ENCODE results near the gene C6orf136. TPM values are rescaled to one million over a fixed set of nuclear protein-coding genes. Genes with fewer than 3 reads are reported as not detected.

The C6orf136 gene
- total and polyA plus RNA-seq, 9 of the 15 experiments (the other 6 are each of a cell fraction or from before 2014, with no cell fraction given) = 14.1 to 63.1 (median 18.4) TPM

DNA sequence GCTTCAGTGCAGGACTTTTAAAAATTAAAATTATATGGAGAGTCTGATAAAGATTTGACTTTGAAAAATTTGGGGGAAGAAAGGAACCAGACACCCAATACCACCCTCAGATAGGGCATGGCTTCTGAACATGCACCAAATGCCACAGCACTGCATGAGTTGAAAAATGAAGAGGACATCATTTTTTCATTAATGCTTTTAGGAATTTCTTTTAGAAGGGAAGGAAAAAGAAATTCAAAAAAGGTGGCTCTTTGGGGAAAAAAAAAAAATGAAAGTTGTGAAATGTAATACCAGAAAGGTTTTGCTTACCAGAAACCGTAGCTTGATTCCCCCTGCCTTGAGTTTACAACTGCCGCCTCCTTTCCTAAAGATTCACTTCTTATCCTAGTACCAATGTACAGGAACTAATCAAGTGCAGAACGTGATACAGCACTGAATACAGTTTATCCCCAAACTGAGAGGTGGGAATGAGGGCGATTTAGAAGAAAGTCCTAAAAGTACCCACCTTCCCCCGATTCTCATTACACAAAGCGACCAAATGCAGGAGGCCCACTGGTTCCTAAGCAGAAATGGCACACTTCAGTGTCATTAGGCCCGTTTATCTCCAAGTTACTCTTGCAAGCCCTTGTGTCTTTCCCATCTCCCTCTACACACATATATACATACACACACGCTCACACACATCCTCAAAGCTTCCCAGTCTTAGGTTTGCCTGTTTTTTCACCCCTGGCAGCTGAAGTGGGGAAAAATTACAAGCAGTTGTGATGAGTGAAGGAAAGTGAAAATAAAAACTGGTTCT, 32.7 kb upstream of the C6orf136 start (continued):
- no peak for TF ChIP-seq SMAD4 (CRISPR knock-in tag; conservative IDR thresholded peaks at IDR 0.05)
- no peak for TF ChIP-seq EP400 (IDR thresholded peaks at IDR 0.05)
- no peak for TF ChIP-seq ZKSCAN3 (CRISPR knock-in tag; IDR thresholded peaks at IDR 0.05)
- TF ChIP-seq ZSCAN32 (CRISPR knock-in tag; IDR thresholded peaks at IDR 0.05) = peak; percentile 66; the same call in 1 of the 2 replicates
- TF ChIP-seq BRD4 (IDR thresholded peaks at IDR 0.05) = no peak
- TF ChIP-seq GTF2B (IDR thresholded peaks at IDR 0.05; ENCODE audit: extremely low read depth, insufficient read length) = no peak
- TF ChIP-seq, protein P1, sequence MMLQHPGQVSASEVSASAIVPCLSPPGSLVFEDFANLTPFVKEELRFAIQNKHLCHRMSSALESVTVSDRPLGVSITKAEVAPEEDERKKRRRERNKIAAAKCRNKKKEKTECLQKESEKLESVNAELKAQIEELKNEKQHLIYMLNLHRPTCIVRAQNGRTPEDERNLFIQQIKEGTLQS (IDR thresholded peaks at IDR 0.05) = no peak
- TF ChIP-seq, protein P1 (CRISPR knock-in tag; conservative IDR thresholded peaks at IDR 0.05) = 0 out of 2 replicates have a peak, but pooled peaks have one; percentile 5
- no peak for TF ChIP-seq ZNF174 (CRISPR knock-in tag; IDR thresholded peaks at IDR 0.05)
- TF ChIP-seq BMI1 (IDR thresholded peaks at IDR 0.05; ENCODE audit: low read length) = no peak
- no peak for TF ChIP-seq TAF7 (tag; IDR thresholded peaks at IDR 0.05)
- TF ChIP-seq MTA2 (IDR thresholded peaks at IDR 0.05; ENCODE audit: low read depth) = no peak
- no peak for TF ChIP-seq IRF2 (CRISPR knock-in tag; IDR thresholded peaks at IDR 0.05)
- no peak for TF ChIP-seq ZNF316 (IDR thresholded peaks at IDR 0.05)
- no peak for TF ChIP-seq MAFF (IDR thresholded peaks at IDR 0.05; ENCODE audit: low read length)
- no peak for TF ChIP-seq RFX5 (IDR thresholded peaks at IDR 0.05; ENCODE audit: low read depth, low read length)
- peak; percentile 19; the same call in 1 of the 2 replicates for TF ChIP-seq NFIC (IDR thresholded peaks at IDR 0.05)
- no peak for TF ChIP-seq ZNF184 (CRISPR knock-in tag; IDR thresholded peaks at IDR 0.05)
- TF ChIP-seq ZNF395 (CRISPR knock-in tag; IDR thresholded peaks at IDR 0.05) = no peak
- no peak for TF ChIP-seq STAT5A (IDR thresholded peaks at IDR 0.05; ENCODE audit: borderline replicate concordance, low read length)
- no peak for TF ChIP-seq SMAD1 (IDR thresholded peaks at IDR 0.05; ENCODE audit: low read depth, low read length, partially characterized antibody)
- TF ChIP-seq PHTF2 (CRISPR knock-in tag; IDR thresholded peaks at IDR 0.05) = peak; percentile 78; the same call in 1 of the 2 replicates
- no peak for TF ChIP-seq ZNF217 (CRISPR knock-in tag; IDR thresholded peaks at IDR 0.05)
- TF ChIP-seq KLF10 (CRISPR knock-in tag; IDR thresholded peaks at IDR 0.05) = peak; percentile 62; the same call in 1 of the 2 replicates
- no peak for TF ChIP-seq ZNF639 (CRISPR knock-in tag; conservative IDR thresholded peaks at IDR 0.05 in 1 of 2, IDR thresholded peaks at IDR 0.05 in 1 of 2)
- TF ChIP-seq HNRNPL (IDR thresholded peaks at IDR 0.05; ENCODE audit: low read depth, low read length) = no peak
- TF ChIP-seq ZNF644 (tag; IDR thresholded peaks at IDR 0.05; ENCODE audit: low read depth) = no peak

Measured in K562 (cell line).